Measurements from ENCODE around the gene TP53I11. TPM values are rescaled to one million over a fixed set of nuclear protein-coding genes. Genes with fewer than 3 reads are reported as not detected.

The TP53I11 gene
- polyA plus RNA-seq, 3 donors, result 11.0 to 13.2 (median 11.3) TPM

DNA sequence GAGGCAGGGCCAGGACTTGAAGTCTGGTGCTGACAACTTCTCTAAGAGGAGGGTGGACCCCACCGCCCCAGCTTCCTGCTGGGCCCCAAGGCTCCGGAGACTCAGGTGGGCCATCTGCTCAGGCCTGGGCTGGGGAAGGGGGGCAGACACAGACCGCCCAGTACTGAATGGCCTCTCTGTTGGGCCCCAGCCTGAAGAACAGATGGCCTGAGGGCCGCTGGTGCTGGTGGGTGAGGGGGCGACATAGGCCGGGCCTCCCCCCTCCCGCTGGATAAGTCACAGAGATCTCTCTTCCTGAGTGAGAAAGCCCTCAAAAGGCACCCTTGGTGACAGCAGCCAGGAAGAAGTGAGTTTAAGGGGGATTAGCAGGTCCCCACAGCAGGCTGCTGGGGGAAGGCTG is 12.5 kb upstream of the TP53I11 start:
- TF ChIP-seq, protein P1, sequence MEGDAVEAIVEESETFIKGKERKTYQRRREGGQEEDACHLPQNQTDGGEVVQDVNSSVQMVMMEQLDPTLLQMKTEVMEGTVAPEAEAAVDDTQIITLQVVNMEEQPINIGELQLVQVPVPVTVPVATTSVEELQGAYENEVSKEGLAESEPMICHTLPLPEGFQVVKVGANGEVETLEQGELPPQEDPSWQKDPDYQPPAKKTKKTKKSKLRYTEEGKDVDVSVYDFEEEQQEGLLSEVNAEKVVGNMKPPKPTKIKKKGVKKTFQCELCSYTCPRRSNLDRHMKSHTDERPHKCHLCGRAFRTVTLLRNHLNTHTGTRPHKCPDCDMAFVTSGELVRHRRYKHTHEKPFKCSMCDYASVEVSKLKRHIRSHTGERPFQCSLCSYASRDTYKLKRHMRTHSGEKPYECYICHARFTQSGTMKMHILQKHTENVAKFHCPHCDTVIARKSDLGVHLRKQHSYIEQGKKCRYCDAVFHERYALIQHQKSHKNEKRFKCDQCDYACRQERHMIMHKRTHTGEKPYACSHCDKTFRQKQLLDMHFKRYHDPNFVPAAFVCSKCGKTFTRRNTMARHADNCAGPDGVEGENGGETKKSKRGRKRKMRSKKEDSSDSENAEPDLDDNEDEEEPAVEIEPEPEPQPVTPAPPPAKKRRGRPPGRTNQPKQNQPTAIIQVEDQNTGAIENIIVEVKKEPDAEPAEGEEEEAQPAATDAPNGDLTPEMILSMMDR (IDR thresholded peaks at IDR 0.05), result no peak
- H3K9ac ChIP-seq (ENCODE audit: insufficient read depth, low read length, poor library complexity, severe bottlenecking), result no peak overlapping the region
- no peaks in the 10 kb centered on the region for H3K9me3 Mint-ChIP-seq
- H3K4me2 ChIP-seq (replicated peaks; ENCODE audit: extremely low read depth, low read length, poor library complexity, severe bottlenecking), result no peak overlapping the region
- peaks cover 0 to 2% of the 10 kb centered on the region in 2 donors for H3K36me3 Mint-ChIP-seq
- DNase-seq, result no peak
- H2AFZ ChIP-seq (ENCODE audit: insufficient read depth, low read depth, low read length, poor library complexity, severe bottlenecking), result no peak overlapping the region
- no peaks in the 10 kb centered on the region for H3K79me2 ChIP-seq (ENCODE audit: insufficient read depth, low read length)
- H3K27ac Mint-ChIP-seq, result peak overlapping the region in 1 of 7 donors; percentile 38
- no peak overlapping the region for H3K27ac ChIP-seq (ENCODE audit: low read depth in 1 of 2, low read length in 2 of 2)
- no peaks in the 10 kb centered on the region for H4K20me1 ChIP-seq (ENCODE audit: insufficient read depth, low read length)
- intact Hi-C loops (cut with micrococcal nuclease), result no loop called here
- no peak overlapping the region for H3K4me3 Mint-ChIP-seq
- no peaks in the 10 kb centered on the region for H3K36me3 ChIP-seq (replicated peaks in 1 of 2; ENCODE audit: control insufficient read depth in 1 of 2, insufficient read depth in 2 of 2, low read length in 2 of 2)
- peaks cover 0 to 8% (median 3%) of the 10 kb centered on the region in 3 donors for H3K27me3 Mint-ChIP-seq (ENCODE audit: low read depth in 3 of 3)
- peaks cover 12 to 13% of the 10 kb centered on the region in 2 donors for H3K4me1 ChIP-seq (ENCODE audit: control insufficient read depth in 1 of 2, insufficient read depth in 2 of 2, low read length in 2 of 2)
- H3K27me3 ChIP-seq (ENCODE audit: control insufficient read depth in 2 of 2, insufficient read depth in 2 of 2, low read length in 2 of 2), result no peaks in the 10 kb centered on the region
- peaks cover 17% of the 10 kb centered on the region for H3K4me1 Mint-ChIP-seq
- no peaks in the 10 kb centered on the region for H3K9me3 ChIP-seq (replicated peaks in 1 of 2; ENCODE audit: control insufficient read depth in 1 of 2, insufficient read depth in 1 of 2, low read length in 2 of 2)
- no peak overlapping the region for H3K4me3 ChIP-seq (replicated peaks in 1 of 3; ENCODE audit: low read depth in 2 of 3, low read length in 3 of 3)
- 50% methylated on average over 5 of the region's 7 CpGs for whole genome bisulfite sequencing (ENCODE audit: insufficient coverage)

DNA sequence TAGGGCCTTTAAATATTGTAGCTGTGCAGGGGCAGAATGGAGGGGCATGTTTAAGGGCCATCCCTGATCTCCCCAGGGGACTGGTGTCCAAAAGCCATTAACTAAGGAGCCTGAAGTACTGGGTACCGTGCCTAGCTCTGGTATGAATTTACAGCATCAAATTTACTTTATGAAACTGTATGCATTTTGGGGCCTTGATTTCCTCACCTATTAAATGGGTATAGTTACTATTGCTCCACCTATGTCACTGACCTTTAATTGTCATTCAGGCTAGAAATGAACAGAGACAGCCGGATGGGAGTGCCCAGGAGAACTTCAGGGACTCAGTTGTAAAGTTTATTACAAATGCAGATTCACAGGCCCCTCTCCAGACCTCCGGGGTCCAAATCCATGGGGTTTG is 11.8 kb upstream of the TP53I11 start:
- no peak overlapping the region for H3K9ac ChIP-seq (ENCODE audit: insufficient read depth, low read length, poor library complexity, severe bottlenecking)
- intact Hi-C loops (cut with micrococcal nuclease), result no loop called here
- Mint-ChIP-seq H3K27ac (no peak overlapping the region), H3K36me3 (peaks cover 0 to 2% of the 10 kb centered on the region in 2 donors), H3K27me3 (ENCODE audit: low read depth in 3 of 3) (peaks cover 0 to 8% (median 3%) of the 10 kb centered on the region in 3 donors), H3K4me1 (peaks cover 20% of the 10 kb centered on the region), H3K4me3 (no peak overlapping the region), H3K9me3 (no peaks in the 10 kb centered on the region)
- no peak for DNase-seq
- H3K9me3 ChIP-seq (replicated peaks in 1 of 2; ENCODE audit: control insufficient read depth in 1 of 2, insufficient read depth in 1 of 2, low read length in 2 of 2), result no peaks in the 10 kb centered on the region
- H3K4me3 ChIP-seq (replicated peaks in 1 of 3; ENCODE audit: low read depth in 2 of 3, low read length in 3 of 3), result no peak overlapping the region
- H3K27me3 ChIP-seq (ENCODE audit: control insufficient read depth in 2 of 2, insufficient read depth in 2 of 2, low read length in 2 of 2), result no peaks in the 10 kb centered on the region
- no peaks in the 10 kb centered on the region for H4K20me1 ChIP-seq (ENCODE audit: insufficient read depth, low read length)
- H2AFZ ChIP-seq (ENCODE audit: insufficient read depth, low read depth, low read length, poor library complexity, severe bottlenecking), result no peak overlapping the region
- TF ChIP-seq, protein P1 (IDR thresholded peaks at IDR 0.05), result no peak
- no peaks in the 10 kb centered on the region for H3K79me2 ChIP-seq (ENCODE audit: insufficient read depth, low read length)
- H3K4me1 ChIP-seq (ENCODE audit: control insufficient read depth in 1 of 2, insufficient read depth in 2 of 2, low read length in 2 of 2), result peaks cover 12 to 16% of the 10 kb centered on the region in 2 donors
- 100% methylated on average over 1 of the region's 3 CpGs for WGBS (ENCODE audit: insufficient coverage)
- H3K36me3 ChIP-seq (replicated peaks in 1 of 2; ENCODE audit: control insufficient read depth in 1 of 2, insufficient read depth in 2 of 2, low read length in 2 of 2), result no peaks in the 10 kb centered on the region
- H3K4me2 ChIP-seq (replicated peaks; ENCODE audit: extremely low read depth, low read length, poor library complexity, severe bottlenecking), result no peak overlapping the region
- H3K27ac ChIP-seq (ENCODE audit: low read depth in 1 of 2, low read length in 2 of 2), result no peak overlapping the region
